Activated gamma-delta T cell (primary cell): Measurements from ENCODE around the gene CWC27.
"Not testable (repeated sequence)": the region's sequence is repeated elsewhere in the genome, so short reads cannot be mapped to it uniquely, and the experiment has no call there.

Experiments used
- DNase-seq: peaks from one replicate; lab custom pipeline; 2025; lab: John Stamatoyannopoulos, UW

Gene CWC27

GRCh38 chr5:64838803-64839202 lies 70.1 kb downstream of the CWC27 start:
- no peak for DNase-seq

- no peak for DNase-seq
Measured at GRCh38 chr5:64839936-64840335, 71.2 kb downstream of the CWC27 start.

GRCh38 chr5:64840958-64841357 lies 72.2 kb downstream of the CWC27 start:
- DNase-seq = no peak

GRCh38 chr5:64853777-64854176 lies 85.0 kb downstream of the CWC27 start:
- DNase-seq = no peak

- DNase-seq = no peak
Measured at GRCh38 chr5:64854855-64855254, 86.1 kb downstream of the CWC27 start.

GRCh38 chr5:64859881-64860280 lies 91.2 kb downstream of the CWC27 start:
- no peak for DNase-seq

- no peak for DNase-seq
Measured at GRCh38 chr5:64861281-64861680, 92.6 kb downstream of the CWC27 start.

GRCh38 chr5:64864171-64864570 lies 95.4 kb downstream of the CWC27 start:
- DNase-seq = no peak

GRCh38 chr5:64865662-64866061 lies 96.9 kb downstream of the CWC27 start:
- DNase-seq = no peak

- no peak for DNase-seq
Measured at GRCh38 chr5:64869419-64869818, 100.7 kb downstream of the CWC27 start.

GRCh38 chr5:64872044-64872443 lies 103.3 kb downstream of the CWC27 start:
- DNase-seq = no peak

GRCh38 chr5:64873441-64873840 lies 104.7 kb downstream of the CWC27 start:
- no peak for DNase-seq

- no peak for DNase-seq
Measured at GRCh38 chr5:64874753-64875152, 106.0 kb downstream of the CWC27 start.

GRCh38 chr5:64876203-64876602 lies 107.5 kb downstream of the CWC27 start:
- DNase-seq = no peak

GRCh38 chr5:64880821-64881220 lies 112.1 kb downstream of the CWC27 start:
- DNase-seq = no peak

GRCh38 chr5:64883912-64884311 lies 115.2 kb downstream of the CWC27 start:
- no peak for DNase-seq

- DNase-seq = no peak
Measured at GRCh38 chr5:64884541-64884940, 115.8 kb downstream of the CWC27 start.

- no peak for DNase-seq
Measured at GRCh38 chr5:64887910-64888309, 119.2 kb downstream of the CWC27 start.

- no peak for DNase-seq
Measured at GRCh38 chr5:64895748-64896147, 127.0 kb downstream of the CWC27 start.

GRCh38 chr5:64899838-64900237 lies 131.1 kb downstream of the CWC27 start:
- no peak for DNase-seq

- no peak for DNase-seq
Measured at GRCh38 chr5:64900618-64901017, 131.9 kb downstream of the CWC27 start.

- not testable (repeated sequence) for DNase-seq
Measured at GRCh38 chr5:64907399-64907798, 138.7 kb downstream of the CWC27 start.

GRCh38 chr5:64914396-64914795 lies 145.7 kb downstream of the CWC27 start:
- DNase-seq = no peak

GRCh38 chr5:64918083-64918482 lies 149.4 kb downstream of the CWC27 start:
- DNase-seq = no peak

- no peak for DNase-seq
Measured at GRCh38 chr5:64921386-64921785, 152.7 kb downstream of the CWC27 start.
